Measurements from ENCODE around the gene AEBP1.

Gene AEBP1

DNA sequence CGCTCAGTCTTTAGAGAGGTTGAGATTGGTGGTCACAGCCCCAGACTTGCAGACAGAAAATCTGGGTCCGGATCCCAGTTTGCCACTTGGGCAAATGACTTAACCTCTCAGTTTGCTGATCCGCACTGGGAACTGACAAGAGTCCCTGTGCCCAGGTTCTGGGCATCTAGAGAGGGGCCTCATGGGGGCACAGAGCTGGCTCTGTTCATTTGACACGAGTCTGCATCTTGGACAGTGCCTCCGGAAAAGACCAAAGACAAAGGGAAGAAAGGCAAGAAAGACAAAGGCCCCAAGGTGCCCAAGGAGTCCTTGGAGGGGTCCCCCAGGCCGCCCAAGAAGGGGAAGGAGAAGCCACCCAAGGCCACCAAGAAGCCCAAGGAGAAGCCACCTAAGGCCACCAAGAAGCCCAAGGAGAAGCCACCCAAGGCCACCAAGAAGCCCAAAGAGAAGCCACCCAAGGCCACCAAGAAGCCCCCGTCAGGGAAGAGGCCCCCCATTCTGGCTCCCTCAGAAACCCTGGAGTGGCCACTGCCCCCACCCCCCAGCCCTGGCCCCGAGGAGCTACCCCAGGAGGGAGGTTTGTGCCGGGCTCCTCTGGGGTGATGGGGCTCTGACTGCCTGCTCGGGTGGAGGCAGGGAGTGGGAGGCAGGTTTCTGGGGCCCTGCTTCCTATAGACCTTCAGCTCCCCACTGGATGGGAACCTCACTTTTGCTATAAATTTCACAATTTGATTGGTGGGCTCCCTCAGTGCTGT is 2.3 kb downstream of the AEBP1 start:
- no peak for DNase-seq (ENCODE audit: low read depth)

DNA sequence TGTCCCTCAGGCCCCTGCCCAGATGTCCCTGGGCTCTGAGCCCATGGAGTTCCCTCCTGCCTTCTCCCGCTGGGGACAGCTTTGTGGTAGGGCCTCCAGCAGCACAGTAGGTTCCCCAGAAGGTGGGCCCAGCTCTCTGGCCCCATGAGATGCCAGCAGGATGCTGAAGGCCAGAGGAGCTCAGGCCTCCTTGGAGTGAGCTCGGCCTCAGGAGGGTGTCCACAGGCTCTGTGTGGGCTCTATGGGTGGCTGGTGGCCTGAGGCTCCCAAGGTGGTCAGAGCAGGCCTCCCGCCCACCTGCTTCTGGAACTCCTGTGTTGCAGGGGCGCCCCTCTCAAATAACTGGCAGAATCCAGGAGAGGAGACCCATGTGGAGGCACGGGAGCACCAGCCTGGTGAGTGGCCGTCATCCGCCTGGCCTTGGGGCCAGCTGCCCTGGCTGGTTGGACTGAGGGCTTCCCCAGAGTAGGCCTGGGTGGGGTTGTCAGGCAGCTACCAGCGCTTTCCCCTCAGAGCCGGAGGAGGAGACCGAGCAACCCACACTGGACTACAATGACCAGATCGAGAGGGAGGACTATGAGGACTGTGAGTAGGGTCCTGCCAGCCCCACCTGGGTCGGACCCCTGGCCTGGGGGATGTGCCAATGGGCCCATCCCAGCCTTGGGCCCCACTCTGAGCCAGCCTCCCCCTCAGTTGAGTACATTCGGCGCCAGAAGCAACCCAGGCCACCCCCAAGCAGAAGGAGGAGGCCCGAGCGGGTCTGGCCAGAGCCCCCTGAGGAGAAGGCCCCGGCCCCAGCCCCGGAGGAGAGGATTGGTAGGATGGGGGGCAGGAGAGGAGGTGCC is 3.2 kb downstream of the AEBP1 start:
- no peak for DNase-seq (ENCODE audit: low read depth)

DNA sequence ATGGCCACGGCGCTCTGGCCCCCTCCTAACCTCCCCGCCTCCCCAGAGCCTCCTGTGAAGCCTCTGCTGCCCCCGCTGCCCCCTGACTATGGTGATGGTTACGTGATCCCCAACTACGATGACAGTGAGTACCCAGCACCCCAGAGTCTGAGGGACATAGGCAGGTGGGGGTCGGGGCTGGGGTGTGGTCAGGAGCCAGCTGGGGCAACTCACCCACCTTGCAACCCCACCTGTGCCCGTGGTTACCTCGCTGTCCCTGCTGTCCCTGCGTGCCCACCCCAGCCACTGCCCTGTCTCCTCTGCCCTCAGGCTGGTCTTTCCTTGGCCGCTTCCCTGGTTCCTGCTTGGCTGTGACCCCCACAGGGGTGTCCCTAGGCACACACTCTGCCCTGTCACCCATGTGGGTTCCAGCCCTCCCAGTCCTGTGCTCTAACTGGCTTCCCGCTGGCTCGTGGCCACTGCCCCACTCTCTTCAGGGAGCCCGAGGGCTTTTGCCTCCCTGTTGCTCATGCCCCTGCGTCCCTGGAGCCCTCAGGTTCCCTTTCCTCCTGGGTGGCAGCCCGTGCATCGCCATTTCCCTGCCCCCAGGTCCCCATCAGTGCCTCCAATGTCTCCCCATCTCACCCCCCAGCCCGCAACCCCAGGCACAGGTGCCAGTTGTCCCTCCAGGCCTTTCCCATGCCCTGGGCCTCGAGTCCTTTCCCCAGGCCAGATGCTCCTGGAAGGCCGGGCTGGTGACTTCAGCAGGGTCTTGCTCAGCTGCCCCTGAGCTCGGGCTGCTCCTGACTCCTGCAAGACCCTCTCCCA is 4.0 kb downstream of the AEBP1 start:
- no peak for DNase-seq (ENCODE audit: low read depth)

DNA sequence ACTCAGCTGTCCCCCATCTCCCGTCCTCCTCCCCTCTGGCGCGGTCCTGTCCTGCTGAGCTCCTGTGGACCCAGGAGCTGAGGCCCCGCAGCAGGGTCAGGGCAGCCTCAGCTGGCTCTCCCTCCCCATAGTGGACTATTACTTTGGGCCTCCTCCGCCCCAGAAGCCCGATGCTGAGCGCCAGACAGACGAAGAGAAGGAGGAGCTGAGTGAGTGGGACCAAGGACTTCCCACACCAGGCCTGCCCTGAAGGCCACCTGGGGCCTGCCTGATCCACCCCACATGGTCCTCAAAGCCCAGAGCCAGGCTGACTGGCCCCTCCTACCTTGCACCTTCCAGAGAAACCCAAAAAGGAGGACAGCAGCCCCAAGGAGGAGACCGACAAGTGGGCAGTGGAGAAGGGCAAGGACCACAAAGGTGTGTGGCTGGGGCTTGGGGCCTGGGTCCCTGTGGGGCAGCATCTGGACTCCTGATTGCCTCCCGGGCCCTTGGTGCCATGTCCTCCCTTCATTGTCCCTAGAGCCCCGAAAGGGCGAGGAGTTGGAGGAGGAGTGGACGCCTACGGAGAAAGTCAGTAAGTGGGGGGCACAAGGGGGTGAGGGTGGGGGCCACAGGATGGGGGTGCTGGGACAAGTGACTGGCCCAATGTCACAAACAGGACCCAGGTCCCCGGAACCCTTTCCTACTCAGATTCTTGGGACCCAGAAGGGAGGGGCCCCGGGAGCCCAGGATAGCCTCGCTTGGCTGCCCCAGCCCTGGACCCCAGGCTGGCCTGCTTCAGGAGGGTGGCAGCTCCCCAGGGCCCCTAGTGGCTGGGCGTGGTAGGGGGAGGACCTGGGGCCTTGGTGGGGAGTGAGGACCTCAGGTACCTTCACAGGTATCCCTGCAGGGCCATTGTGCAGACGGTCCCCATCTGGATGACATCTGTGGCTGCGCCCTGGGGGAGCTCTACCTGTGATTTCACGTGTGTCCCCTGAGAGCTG is 4.9 kb downstream of the AEBP1 start:
- DNase-seq (ENCODE audit: low read depth) = no peak

GRCh38 chr7:44109991-44110390 is 5.8 kb downstream of the AEBP1 start:
- DNase-seq (ENCODE audit: low read depth) = no peak

- no peak for DNase-seq (ENCODE audit: low read depth)
These were observed 6.8 kb downstream of the AEBP1 start for GRCh38 chr7:44110719-44111635.

DNA sequence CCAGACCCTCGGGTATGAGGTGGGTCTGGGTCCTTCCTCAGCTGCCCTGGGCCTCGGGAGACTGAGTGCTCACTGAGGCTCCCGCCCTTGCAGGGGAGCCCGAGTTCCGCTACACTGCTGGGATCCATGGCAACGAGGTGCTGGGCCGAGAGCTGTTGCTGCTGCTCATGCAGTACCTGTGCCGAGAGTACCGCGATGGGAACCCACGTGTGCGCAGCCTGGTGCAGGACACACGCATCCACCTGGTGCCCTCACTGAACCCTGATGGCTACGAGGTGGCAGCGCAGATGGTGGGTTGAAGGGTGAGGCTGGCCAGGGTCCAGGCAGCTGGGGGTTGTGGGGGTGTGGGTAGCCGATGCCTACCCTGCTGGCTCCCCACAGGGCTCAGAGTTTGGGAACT is 7.6 kb downstream of the AEBP1 start:
- no peak for DNase-seq (ENCODE audit: low read depth)

DNA sequence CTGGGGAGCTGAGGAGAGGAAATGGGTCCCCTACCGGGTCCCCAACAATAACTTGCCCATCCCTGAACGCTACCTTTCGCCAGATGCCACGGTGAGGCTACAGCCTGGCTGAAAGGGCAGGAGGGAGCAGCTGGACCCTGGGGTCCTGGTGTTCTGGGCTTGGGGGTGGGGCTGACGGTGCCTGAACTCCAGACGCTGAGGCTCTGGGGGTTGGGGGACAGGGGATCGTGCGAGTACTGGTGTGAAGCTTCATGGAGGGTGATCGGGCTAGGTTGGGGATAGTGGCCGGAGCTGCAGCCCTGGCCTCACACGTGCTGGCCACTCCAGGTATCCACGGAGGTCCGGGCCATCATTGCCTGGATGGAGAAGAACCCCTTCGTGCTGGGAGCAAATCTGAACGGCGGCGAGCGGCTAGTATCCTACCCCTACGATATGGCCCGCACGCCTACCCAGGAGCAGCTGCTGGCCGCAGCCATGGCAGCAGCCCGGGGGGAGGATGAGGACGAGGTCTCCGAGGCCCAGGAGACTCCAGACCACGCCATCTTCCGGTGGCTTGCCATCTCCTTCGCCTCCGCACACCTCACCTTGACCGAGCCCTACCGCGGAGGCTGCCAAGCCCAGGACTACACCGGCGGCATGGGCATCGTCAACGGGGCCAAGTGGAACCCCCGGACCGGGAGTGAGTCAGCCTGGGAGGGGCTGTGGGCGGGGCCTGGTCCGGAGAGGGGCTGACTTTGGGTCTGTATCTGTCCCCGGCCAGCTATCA is 8.3 kb downstream of the AEBP1 start:
- DNase-seq (ENCODE audit: low read depth) = no peak

GRCh38 chr7:44112997-44113763 is 9.0 kb downstream of the AEBP1 start:
- DNase-seq (ENCODE audit: low read depth) = no peak

- no peak for DNase-seq (ENCODE audit: low read depth)
These were observed 9.7 kb downstream of the AEBP1 start for GRCh38 chr7:44113764-44114354.

GRCh38 chr7:44114586-44115310 is 10.6 kb downstream of the AEBP1 start:
- DNase-seq (ENCODE audit: low read depth) = no peak

GRCh38 chr7:44116087-44116788 is 12.1 kb downstream of the AEBP1 start:
- DNase-seq (ENCODE audit: low read depth) = no peak

GRCh38 chr7:44116789-44117666 is 12.9 kb downstream of the AEBP1 start:
- DNase-seq (ENCODE audit: low read depth) = no peak

DNA sequence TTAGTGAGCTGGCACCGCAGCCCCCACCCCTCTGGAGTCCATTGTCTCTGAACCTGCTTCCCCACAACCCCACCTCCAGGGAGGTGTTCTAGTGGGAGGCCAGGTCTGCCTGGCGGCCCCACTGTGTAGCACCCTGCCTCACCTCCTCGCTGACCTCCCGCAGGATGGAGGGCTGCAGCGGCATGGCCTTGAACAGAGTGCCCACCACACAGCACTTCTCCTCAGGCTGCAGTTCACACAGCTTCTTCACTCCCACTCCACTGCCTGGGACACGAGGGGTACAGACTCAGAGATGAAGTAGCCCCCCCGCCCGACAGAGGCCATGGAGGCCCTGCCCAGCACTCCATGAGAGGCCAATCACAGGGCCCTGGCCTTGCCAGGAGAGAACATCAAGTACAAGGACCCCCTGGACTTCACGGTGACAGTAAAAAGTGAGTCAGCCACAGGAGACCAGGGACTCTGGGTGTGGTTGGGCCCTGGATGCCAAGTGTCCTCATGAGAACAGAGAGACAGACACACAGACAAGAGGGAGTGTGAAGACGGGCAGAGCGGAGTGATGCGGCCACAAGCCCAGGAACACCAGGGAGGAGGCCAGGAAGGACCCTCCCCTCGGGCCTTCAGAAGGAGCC is 13.8 kb downstream of the AEBP1 start:
- no peak for DNase-seq (ENCODE audit: low read depth)

DNA sequence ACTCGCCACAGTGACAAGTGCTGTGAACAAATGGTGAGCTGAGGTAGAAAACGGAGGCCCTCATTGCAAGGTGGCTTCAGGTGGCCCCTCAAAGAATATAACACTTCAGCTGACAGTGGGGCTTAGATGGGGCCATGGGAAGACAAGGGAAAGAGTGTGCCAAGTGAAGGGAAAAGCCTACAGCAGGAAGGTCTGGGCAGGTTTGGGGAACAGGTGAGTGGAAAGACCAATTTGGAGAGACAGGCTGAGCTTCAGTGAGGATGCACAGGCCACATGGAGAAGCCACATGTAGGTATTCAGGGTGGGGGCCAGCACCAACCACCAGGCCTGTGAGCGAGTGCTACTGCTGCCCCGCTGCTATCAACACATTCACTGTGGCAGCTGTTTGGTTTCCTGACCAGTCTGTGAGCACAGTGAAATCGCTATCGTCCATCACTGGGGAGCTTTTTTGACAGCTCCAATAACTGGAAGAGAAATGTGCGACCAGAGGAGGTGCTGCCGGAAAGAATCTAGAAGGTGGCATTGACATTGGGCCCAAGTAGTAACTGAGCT is 15.8 kb downstream of the AEBP1 start:
- no peak for DNase-seq (ENCODE audit: low read depth)

All from activated T-helper 9 cell treated with anti-CD3 and anti-CD28 coated beads, Interleukin-2, amount 50 U/mL, for 16 hours (primary cell).